Neutrophil (primary cell): ENCODE results near the gene MCCD1.

Source experiments
- H3K27ac ChIP-seq: fragments of 200-600 bp; sonication (generic); 2 replicates; pipeline ENCODE4 v1.5.1; 2016; ENCODE audit warnings: mild to moderate bottlenecking, moderate library complexity
- H3K27me3 ChIP-seq: fragments of 200-600 bp; sonication (generic); 2 replicates; pipeline ENCODE4 v1.6.0; 2016; ENCODE audit warnings: mild to moderate bottlenecking
- H3K36me3 ChIP-seq: fragments of 200-600 bp; sonication (generic); 2 replicates; pipeline ENCODE4 v1.5.1; 2017
- H3K4me1 ChIP-seq, 2 experiments: fragments of 200-600 bp in 1 of 2; sonication (generic) in 1 of 2; 1 replicate in 1 of 2; 2 replicates in 1 of 2; pipeline versions ENCODE4 v1.5.1 to v1.6.1; 2013 to 2016; ENCODE audit warnings: low read depth in 1 of 2, low read length in 1 of 2, mild to moderate bottlenecking in 1 of 2, moderate library complexity in 1 of 2; ENCODE audit not compliant: control insufficient read depth in 1 of 2, insufficient read depth in 1 of 2
- H3K4me3 ChIP-seq, 2 experiments: fragments of 200-600 bp in 1 of 2; sonication (generic) in 1 of 2; 1 replicate in 1 of 2; 2 replicates in 1 of 2; pipeline ENCODE4 v1.5.1; 2013 to 2016; ENCODE audit warnings: low read depth in 1 of 2, low read length in 1 of 2, mild to moderate bottlenecking in 1 of 2, moderate library complexity in 1 of 2
- H3K9me3 ChIP-seq: fragments of 200-600 bp; sonication (generic); 2 replicates; pipeline ENCODE4 v1.5.1; 2016
- CTCF ChIP-seq: fragments of 200-600 bp; sonication (generic); IDR thresholded peaks from 2 replicates; pipeline ENCODE4 v1.5.1; 2016; ENCODE audit warnings: antibody characterized with exemption

MCCD1 gene

GRCh38 chr6:31573239-31574105 is 44.7 kb downstream of the MCCD1 start:
- no peaks in the 10 kb centered on the region for H3K9me3 ChIP-seq
- TF ChIP-seq CTCF, result no peak
- no peak overlapping the region for H3K4me3 ChIP-seq
- H3K27me3 ChIP-seq, result no peaks in the 10 kb centered on the region
- H3K27ac ChIP-seq, result no peak overlapping the region
- H3K4me1 ChIP-seq, result peaks cover 37 to 42% of the 10 kb centered on the region in 2 experiments
- peaks cover 10% of the 10 kb centered on the region for H3K36me3 ChIP-seq

- H3K36me3 ChIP-seq, result peaks cover 10% of the 10 kb centered on the region
- no peaks in the 10 kb centered on the region for H3K9me3 ChIP-seq
- H3K27me3 ChIP-seq, result no peaks in the 10 kb centered on the region
- peak overlapping the region; percentile 84 for H3K27ac ChIP-seq
- peak overlapping the region; percentile 65 to 67 for H3K4me3 ChIP-seq
- H3K4me1 ChIP-seq, result peaks cover 28 to 33% of the 10 kb centered on the region in 2 experiments
- TF ChIP-seq CTCF, result no peak
These were observed 45.6 kb downstream of the MCCD1 start for GRCh38 chr6:31574106-31575061.

- Histone ChIP-seq H3K36me3 (peaks cover 14% of the 10 kb centered on the region), H3K27me3 (no peaks in the 10 kb centered on the region), H3K9me3 (no peaks in the 10 kb centered on the region), H3K4me3 (peak within 1 kb of the TSS; percentile 65 to 67), H3K4me1 (peaks cover 38 to 43% of the 10 kb centered on the region in 2 experiments), H3K27ac (peak within 1 kb of the TSS; percentile 84)
- no peak for TF ChIP-seq CTCF
These were observed 46.7 kb downstream of the MCCD1 start, which contains the start of gene TNF for GRCh38 chr6:31575335-31575901. Gene TNF (plus strand): TSS chr6:31575565. CDS start chr6:31575742, 177 bp downstream.

- Histone ChIP-seq H3K9me3 (no peaks in the 10 kb centered on the region), H3K4me1 (peaks cover 40 to 49% of the 10 kb centered on the region in 2 experiments), H3K4me3 (peak overlapping the region; percentile 65 to 67), H3K36me3 (peaks cover 15% of the 10 kb centered on the region), H3K27me3 (no peaks in the 10 kb centered on the region), H3K27ac (peak overlapping the region; percentile 84)
- TF ChIP-seq CTCF, result no peak
These were observed 47.4 kb downstream of the MCCD1 start for GRCh38 chr6:31575952-31576685.
